ENCODE results near the gene TTC13. TPM values are rescaled to one million over a fixed set of nuclear protein-coding genes. Genes with fewer than 3 reads are reported as not detected.

TTC13 gene
- total and polyA plus RNA-seq, 2 of the 13 experiments (the other 11 are each of a cell fraction or from before 2014, with no cell fraction given): 5.8 to 15.9 TPM

- TF ChIP-seq ZBTB37 (CRISPR knock-in tag; IDR thresholded peaks at IDR 0.05) (no peak), ZNF691 (CRISPR knock-in tag; IDR thresholded peaks at IDR 0.05; ENCODE audit: borderline replicate concordance, low read depth) (no peak), HMG20B (CRISPR knock-in tag; conservative IDR thresholded peaks at IDR 0.05) (no peak), ZNF776 (CRISPR knock-in tag; IDR thresholded peaks at IDR 0.05) (0 out of 2 replicates have a peak, but pooled peaks have one; percentile 13), KDM4B (CRISPR knock-in tag; IDR thresholded peaks at IDR 0.05) (no peak), SUZ12 (IDR thresholded peaks at IDR 0.05; ENCODE audit: low read depth, low read length) (no peak), GFI1 (CRISPR knock-in tag; IDR thresholded peaks at IDR 0.05; ENCODE audit: borderline replicate concordance) (no peak), FOSL2 (CRISPR knock-in tag; IDR thresholded peaks at IDR 0.05) (no peak), ZBTB7B (CRISPR knock-in tag; IDR thresholded peaks at IDR 0.05) (peak; percentile 28; the same call in 1 of the 2 replicates), ZNF3 (CRISPR knock-in tag; IDR thresholded peaks at IDR 0.05) (no peak), ZNF563 (CRISPR knock-in tag; IDR thresholded peaks at IDR 0.05) (no peak), ZNF333 (CRISPR knock-in tag; IDR thresholded peaks at IDR 0.05; ENCODE audit: borderline replicate concordance) (no peak), ZKSCAN1 (IDR thresholded peaks at IDR 0.05; ENCODE audit: low read length) (no peak), ZMAT3 (CRISPR knock-in tag; conservative IDR thresholded peaks at IDR 0.05) (no peak; the same call in 1 of the 2 replicates), ZNF350 (CRISPR knock-in tag; IDR thresholded peaks at IDR 0.05; ENCODE audit: borderline replicate concordance, low read depth) (peak; percentile 34; the same call in 1 of the 2 replicates), GLI4 (CRISPR knock-in tag; IDR thresholded peaks at IDR 0.05; ENCODE audit: borderline replicate concordance) (no peak), ZNF292 (CRISPR knock-in tag; IDR thresholded peaks at IDR 0.05; ENCODE audit: borderline replicate concordance, low read depth) (no peak), KMT2A (CRISPR knock-in tag; IDR thresholded peaks at IDR 0.05) (no peak)
- TF ChIP-seq, protein P1, sequence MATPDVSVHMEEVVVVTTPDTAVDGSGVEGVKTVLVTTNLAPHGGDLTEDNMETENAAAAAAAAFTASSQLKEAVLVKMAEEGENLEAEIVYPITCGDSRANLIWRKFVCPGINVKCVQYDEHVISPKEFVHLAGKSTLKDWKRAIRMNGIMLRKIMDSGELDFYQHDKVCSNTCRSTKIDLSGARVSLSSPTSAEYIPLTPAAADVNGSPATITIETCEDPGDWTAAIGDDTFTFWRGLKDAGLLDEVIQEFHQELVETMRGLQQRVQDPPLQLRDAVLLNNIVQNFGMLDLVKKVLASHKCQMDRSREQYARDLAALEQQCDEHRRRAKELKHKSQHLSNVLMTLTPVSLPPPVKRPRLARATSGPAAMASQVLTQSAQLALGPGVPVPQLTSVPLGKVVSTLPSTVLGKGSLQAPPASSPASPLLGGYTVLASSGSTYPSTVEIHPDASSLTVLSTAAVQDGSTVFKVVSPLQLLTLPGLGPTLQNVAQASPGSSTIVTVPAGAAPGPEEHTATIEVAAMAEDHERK (CRISPR knock-in tag; IDR thresholded peaks at IDR 0.05; ENCODE audit: low read depth): no peak
Measured at GRCh38 chr1:230868736-230869385, 109.8 kb downstream of the TTC13 start (continued).
